Kidney (tissue), 14 donors: ENCODE results near the gene IL25. TPM values are rescaled to one million over a fixed set of nuclear protein-coding genes. Genes with fewer than 3 reads are reported as not detected.

Source experiments
- DNase-seq, 5 donors: peaks; one replicate each; pipeline ENCODE4 v3.0.0-alpha.2; 2013 to 2020
- FAIRE-seq: peaks from 2 replicates; lab custom pipeline; 2012; peaks lifted over from hg19 to GRCh38; lab: Jason Lieb, UNC
- H3K27ac ChIP-seq, 2 donors: one replicate each; pipeline ENCODE4 v1.7.0; 2013; ENCODE audit warnings: low read depth in 2 of 2, low read length in 2 of 2, inconsistent platforms in 1 of 2
- H3K27me3 ChIP-seq: one replicate; pipeline ENCODE4 v1.7.1; 2013; ENCODE audit warnings: low read length, inconsistent platforms; ENCODE audit not compliant: control insufficient read depth, insufficient read depth
- H3K36me3 ChIP-seq, 3 donors: one replicate each; pipeline versions ENCODE4 v1.7.0 to v1.7.1; 2013; ENCODE audit warnings: low read length in 3 of 3, control low read depth in 1 of 3, inconsistent platforms in 1 of 3; ENCODE audit not compliant: insufficient read depth in 3 of 3, control insufficient read depth in 2 of 3
- H3K4me1 ChIP-seq, 3 donors: one replicate each; pipeline versions ENCODE4 v1.7.0 to v1.7.1; 2013; ENCODE audit warnings: low read length in 3 of 3, inconsistent platforms in 1 of 3, low read depth in 1 of 3; ENCODE audit not compliant: control insufficient read depth in 2 of 3, insufficient read depth in 2 of 3
- H3K4me3 ChIP-seq, 3 donors: one replicate each; pipeline versions ENCODE4 v1.7.0 to v1.8.1; 2013; ENCODE audit warnings: low read length in 3 of 3, control low read depth in 1 of 3, inconsistent platforms in 1 of 3
- H3K9ac ChIP-seq, 3 donors: one replicate each; pipeline versions ENCODE4 v1.7.0 to v1.7.1; 2013; ENCODE audit warnings: low read length in 3 of 3, control low read depth in 1 of 3, inconsistent platforms in 1 of 3
- H3K9me3 ChIP-seq, 3 donors: one replicate each; pipeline versions ENCODE4 v1.7.0 to v1.7.1; 2013; ENCODE audit warnings: low read length in 3 of 3, control low read depth in 1 of 3, inconsistent platforms in 1 of 3; ENCODE audit not compliant: control insufficient read depth in 2 of 3, insufficient read depth in 1 of 3
- intact Hi-C: fragments of 100-400 bp; cut with DNase I; formaldehyde crosslinking; loops from one replicate; pipeline ENCODE4 v1.11.1; 2022
- polyA plus RNA-seq: library from polyadenylated mRNA; stranded (reverse); fragments of 350-450 nt; fragmentation: Illumina TruSeq; extraction: RNeasy Lipid Tissue Mini Kit (QIAGEN cat#74804); gene quantifications from one replicate; pipeline ENCODE4 v1.2.3, GENCODE V29; 2014; ENCODE audit warnings: low read depth, low replicate concordance; ENCODE audit not compliant: insufficient read depth
- total RNA-seq: library from RNA; stranded (reverse); fragmentation: NEBNext Ultra II Directional; extraction: Animal tissue kit (Norgen Biotek cat#: 25700); gene quantifications from one replicate; pipeline ENCODE4 v1.2.1, GENCODE V29; 2021
- TF ChIP-seq, protein P1 (sequence below): IDR thresholded peaks from 3 replicates; pipeline ENCODE4 v1.5.1; 2012; ENCODE audit warnings: mild to moderate bottlenecking, moderate library complexity, borderline replicate concordance; ENCODE audit not compliant: insufficient read depth; ENCODE audit errors: extremely low read depth
- donor health status: control.
- donor health status: control.
- donor health status: control.
- donor health status: control.
- donor health status: control.
- donor health status: DM: yes; HTN: yes; CAD: no.
- donor health status: Normal renal cell carcinoma (clear cell type).

IL25 gene
- total and polyA plus RNA-seq, 2 donors from 2014 or later: not detected

DNA sequence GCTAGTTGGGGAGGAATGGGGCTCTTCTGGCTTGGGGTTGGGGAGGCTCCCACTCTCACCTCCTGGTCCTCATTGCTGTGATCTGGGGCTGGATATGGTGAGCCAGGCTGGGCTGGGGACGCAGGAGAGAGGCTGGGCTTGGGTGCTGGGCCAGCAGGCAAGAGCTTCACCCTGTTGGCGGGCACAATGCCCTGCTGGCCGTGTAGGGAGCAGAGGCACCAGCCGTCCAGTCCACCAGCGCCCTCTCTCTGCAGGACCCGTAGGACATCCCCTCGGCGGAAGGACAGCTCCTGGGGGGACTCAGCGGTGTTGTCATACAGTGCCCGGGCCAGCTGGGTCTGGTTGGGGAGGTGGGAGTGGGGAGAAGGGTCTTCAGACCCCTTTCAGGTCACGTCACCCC, 12.1 kb upstream of the IL25 start:
- H3K4me1 ChIP-seq: peaks cover 0 to 5% (median 3%) of the 10 kb centered on the region in 3 donors
- intact Hi-C loops: no loop called here
- no peak overlapping the region for H3K27ac ChIP-seq
- H3K4me3 ChIP-seq: no peak overlapping the region
- H3K9me3 ChIP-seq: no peaks in the 10 kb centered on the region
- peaks cover 0 to 2% (median 0%) of the 10 kb centered on the region in 3 donors for H3K36me3 ChIP-seq
- H3K27me3 ChIP-seq: no peaks in the 10 kb centered on the region
- no peak overlapping the region for H3K9ac ChIP-seq
- DNase-seq: peak in 1 of 5 donors; percentile 30
- TF ChIP-seq, protein P1, sequence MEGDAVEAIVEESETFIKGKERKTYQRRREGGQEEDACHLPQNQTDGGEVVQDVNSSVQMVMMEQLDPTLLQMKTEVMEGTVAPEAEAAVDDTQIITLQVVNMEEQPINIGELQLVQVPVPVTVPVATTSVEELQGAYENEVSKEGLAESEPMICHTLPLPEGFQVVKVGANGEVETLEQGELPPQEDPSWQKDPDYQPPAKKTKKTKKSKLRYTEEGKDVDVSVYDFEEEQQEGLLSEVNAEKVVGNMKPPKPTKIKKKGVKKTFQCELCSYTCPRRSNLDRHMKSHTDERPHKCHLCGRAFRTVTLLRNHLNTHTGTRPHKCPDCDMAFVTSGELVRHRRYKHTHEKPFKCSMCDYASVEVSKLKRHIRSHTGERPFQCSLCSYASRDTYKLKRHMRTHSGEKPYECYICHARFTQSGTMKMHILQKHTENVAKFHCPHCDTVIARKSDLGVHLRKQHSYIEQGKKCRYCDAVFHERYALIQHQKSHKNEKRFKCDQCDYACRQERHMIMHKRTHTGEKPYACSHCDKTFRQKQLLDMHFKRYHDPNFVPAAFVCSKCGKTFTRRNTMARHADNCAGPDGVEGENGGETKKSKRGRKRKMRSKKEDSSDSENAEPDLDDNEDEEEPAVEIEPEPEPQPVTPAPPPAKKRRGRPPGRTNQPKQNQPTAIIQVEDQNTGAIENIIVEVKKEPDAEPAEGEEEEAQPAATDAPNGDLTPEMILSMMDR: no peak
- FAIRE-seq: no peak

DNA sequence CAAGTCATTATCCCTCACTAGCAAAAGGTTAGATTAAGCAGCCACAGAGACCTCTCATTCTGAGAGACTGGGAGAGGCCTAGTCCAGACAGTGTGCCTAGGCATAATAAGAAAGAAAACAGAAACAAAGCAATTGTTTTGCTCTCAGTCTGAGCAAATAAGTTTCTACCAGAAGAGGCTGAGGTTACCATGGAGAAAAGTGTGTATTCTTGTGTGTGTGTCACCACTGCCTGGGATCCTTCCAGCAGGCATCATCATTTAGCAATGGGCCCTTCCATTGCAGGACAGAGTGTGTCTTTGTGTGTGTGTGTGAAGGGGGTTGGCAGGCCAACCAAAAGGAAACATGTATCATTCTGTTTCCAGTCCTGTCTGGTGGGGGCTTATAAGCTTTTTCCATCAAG, 11.3 kb upstream of the IL25 start:
- intact Hi-C loops: no loop called here
- peak in 1 of 5 donors; percentile 28 for DNase-seq
- no peaks in the 10 kb centered on the region for H3K9me3 ChIP-seq
- H3K9ac ChIP-seq: no peak overlapping the region
- TF ChIP-seq, protein P1: no peak
- no peak overlapping the region for H3K27ac ChIP-seq
- H3K4me3 ChIP-seq: no peak overlapping the region
- H3K36me3 ChIP-seq: peaks cover 0 to 2% (median 0%) of the 10 kb centered on the region in 3 donors
- no peak for FAIRE-seq
- H3K27me3 ChIP-seq: no peaks in the 10 kb centered on the region
- peaks cover 0 to 5% (median 3%) of the 10 kb centered on the region in 3 donors for H3K4me1 ChIP-seq

DNA sequence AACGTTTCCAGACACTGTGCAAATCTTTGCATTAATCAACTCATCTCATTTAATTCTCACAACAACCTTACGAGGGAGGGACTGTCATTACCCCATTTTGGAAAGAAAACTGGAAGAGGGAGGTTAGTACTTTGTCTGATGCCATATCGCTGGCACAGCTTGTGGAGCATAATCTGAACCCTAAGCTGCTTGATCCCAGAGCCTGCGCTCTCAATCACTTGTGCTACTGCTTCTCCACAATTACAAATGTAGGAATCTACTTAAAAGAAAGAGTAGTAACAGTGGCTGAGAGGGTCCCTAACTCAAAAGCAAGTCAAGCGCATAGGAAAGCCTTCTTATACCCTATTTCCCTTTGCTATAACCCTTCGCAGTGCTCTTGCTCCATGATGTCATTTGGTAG, 10.8 kb upstream of the IL25 start:
- DNase-seq (no peak), FAIRE-seq (no peak)
- H3K27ac ChIP-seq: no peak overlapping the region
- TF ChIP-seq, protein P1: no peak
- intact Hi-C loops: no loop called here
- H3K27me3 ChIP-seq: no peaks in the 10 kb centered on the region
- H3K4me1 ChIP-seq: peaks cover 0 to 5% (median 3%) of the 10 kb centered on the region in 3 donors
- H3K9me3 ChIP-seq: no peaks in the 10 kb centered on the region
- H3K36me3 ChIP-seq: peaks cover 0 to 2% (median 0%) of the 10 kb centered on the region in 3 donors
- H3K9ac ChIP-seq: no peak overlapping the region
- no peak overlapping the region for H3K4me3 ChIP-seq

DNA sequence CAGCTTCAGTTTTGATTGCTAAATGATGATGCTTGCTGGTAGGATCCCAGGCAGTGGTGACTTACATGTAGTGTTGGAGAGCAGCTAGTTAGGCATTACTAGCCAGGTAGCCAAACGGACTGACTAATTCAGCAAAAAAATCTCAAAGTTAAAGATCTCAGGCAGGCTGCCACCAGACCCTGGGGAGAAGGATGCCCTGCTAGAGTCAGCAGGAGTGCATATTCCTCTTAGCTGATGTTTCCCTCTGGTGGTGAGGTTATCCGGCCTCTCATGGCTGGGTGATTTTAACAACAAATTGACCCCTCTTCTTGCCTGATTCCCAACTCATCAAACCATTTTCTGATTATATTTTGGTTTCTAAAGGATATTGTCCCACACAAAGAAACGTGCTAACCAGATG, 10.4 kb upstream of the IL25 start:
- intact Hi-C loops: no loop called here
- H3K36me3 ChIP-seq: peaks cover 0 to 2% (median 0%) of the 10 kb centered on the region in 3 donors
- H3K9ac ChIP-seq: no peak overlapping the region
- FAIRE-seq (no peak), DNase-seq (peak in 2 of 5 donors; percentile 31 to 34)
- H3K27me3 ChIP-seq: no peaks in the 10 kb centered on the region
- H3K27ac ChIP-seq: no peak overlapping the region
- peaks cover 0 to 5% (median 3%) of the 10 kb centered on the region in 3 donors for H3K4me1 ChIP-seq
- TF ChIP-seq, protein P1: no peak
- H3K4me3 ChIP-seq: no peak overlapping the region
- no peaks in the 10 kb centered on the region for H3K9me3 ChIP-seq
